Measurements from ENCODE around the gene ADGRV1.

- no peak for TF ChIP-seq POLR2A (IDR thresholded peaks at IDR 0.05)
- no peak for TF ChIP-seq EP300 (IDR thresholded peaks at IDR 0.05; ENCODE audit: low read depth)
- TF ChIP-seq CTCF (IDR thresholded peaks at IDR 0.05): peak; percentile 73 to 92 (median 77)
- TF ChIP-seq POLR2AphosphoS5 (IDR thresholded peaks at IDR 0.05): no peak
Measured at GRCh38 chr5:91101600-91102379, 543.2 kb downstream of the ADGRV1 start.
